SK-N-SH treated with all-trans-retinoic acid at 6 μM for 48 hours (cell line): ENCODE measurements around the gene HYAL3.
A peak's percentile ranks its signal among the peaks of the same experiment; 100 is the strongest.
"Not testable (repeated sequence)": the region's sequence is repeated elsewhere in the genome, so short reads cannot be mapped to it uniquely, and the experiment has no call there.

Experiments used
- ATAC-seq: fragments of 200-7000 bp; cut with Tn5 transposase; 3 replicates; pipeline ENCODE4 v1.9.1; 2020; ENCODE audit warnings: mild to moderate bottlenecking, moderate library complexity
- ARNTL ChIP-seq: fragments of 450-650 bp; formaldehyde crosslinking; IDR thresholded peaks from 2 replicates; pipeline ENCODE4 v1.5.0; 2020; ENCODE audit warnings: low read depth, mild to moderate bottlenecking, moderate library complexity, borderline replicate concordance
- CSDC2 ChIP-seq: fragments of 250-450 bp; sonication (Bioruptor Pico); IDR thresholded peaks from 2 replicates; pipeline ENCODE4 v1.5.0; 2020; ENCODE audit warnings: mild to moderate bottlenecking, moderate library complexity
- ESRRG ChIP-seq: fragments of 250-450 bp; sonication (Bioruptor Pico); IDR thresholded peaks from 2 replicates; pipeline ENCODE4 v1.6.1; 2021; ENCODE audit warnings: mild to moderate bottlenecking
- GLIS3 ChIP-seq: fragments of 250-450 bp; sonication (Bioruptor Pico); IDR thresholded peaks from 2 replicates; pipeline ENCODE4 v1.5.0; 2020; ENCODE audit warnings: mild to moderate bottlenecking, moderate library complexity
- ISL1 ChIP-seq: fragments of 250-450 bp; sonication (Bioruptor Pico); IDR thresholded peaks from 2 replicates; pipeline ENCODE4 v2.1.2; 2022; ENCODE audit warnings: mild to moderate bottlenecking, moderate library complexity
- PPARA ChIP-seq: fragments of 250-450 bp; sonication (Bioruptor Pico); IDR thresholded peaks from 2 replicates; pipeline ENCODE4 v1.5.0; 2020; ENCODE audit warnings: mild to moderate bottlenecking, borderline replicate concordance
- SNAI2 ChIP-seq: fragments of 250-450 bp; sonication (Bioruptor Pico); IDR thresholded peaks from 2 replicates; pipeline ENCODE4 v1.5.0; 2020; ENCODE audit warnings: mild to moderate bottlenecking, moderate library complexity
- TCF4 ChIP-seq: fragments of 250-450 bp; sonication (Bioruptor Pico); IDR thresholded peaks from 2 replicates; pipeline ENCODE4 v1.8.0; 2021; ENCODE audit warnings: mild to moderate bottlenecking, moderate library complexity, borderline replicate concordance
- TOX ChIP-seq: fragments of 250-450 bp; sonication (Bioruptor Pico); IDR thresholded peaks from 2 replicates; pipeline ENCODE4 v1.8.0; 2021; ENCODE audit warnings: mild to moderate bottlenecking, moderate library complexity, borderline replicate concordance
- ZFP3 ChIP-seq: fragments of 250-450 bp; sonication (Bioruptor Pico); IDR thresholded peaks from 2 replicates; pipeline ENCODE4 v1.5.0; 2020; ENCODE audit warnings: mild to moderate bottlenecking, moderate library complexity
- ZFP30 ChIP-seq: fragments of 450-650 bp; formaldehyde crosslinking; IDR thresholded peaks from 2 replicates; pipeline ENCODE4 v1.5.0; 2022; ENCODE audit warnings: mild to moderate bottlenecking, moderate library complexity
- ZNF70 ChIP-seq: fragments of 450-650 bp; formaldehyde crosslinking; IDR thresholded peaks from 2 replicates; pipeline ENCODE4 v1.5.0; 2020; ENCODE audit warnings: mild to moderate bottlenecking, moderate library complexity
- TF ChIP-seq, protein P1 (sequence below): fragments of 250-450 bp; sonication (Bioruptor Pico); IDR thresholded peaks from 2 replicates; pipeline ENCODE4 v1.5.1; 2020; ENCODE audit warnings: low read depth, mild to moderate bottlenecking, moderate library complexity
- TF ChIP-seq, protein P2 (sequence below): fragments of 250-450 bp; sonication (Bioruptor Pico); IDR thresholded peaks from 2 replicates; pipeline ENCODE4 v1.8.0; 2020; ENCODE audit warnings: mild to moderate bottlenecking, moderate library complexity, borderline replicate concordance
- TF ChIP-seq, protein P3 (sequence below): fragments of 250-450 bp; sonication (Bioruptor Pico); IDR thresholded peaks from 2 replicates; pipeline ENCODE4 v1.5.0; 2020; ENCODE audit warnings: mild to moderate bottlenecking, moderate library complexity
- TF ChIP-seq, protein P4 (sequence below): fragments of 250-450 bp; sonication (Bioruptor Pico); IDR thresholded peaks from 2 replicates; pipeline ENCODE4 v1.5.1; 2021; ENCODE audit warnings: mild to moderate bottlenecking, moderate library complexity

Gene HYAL3

DNA sequence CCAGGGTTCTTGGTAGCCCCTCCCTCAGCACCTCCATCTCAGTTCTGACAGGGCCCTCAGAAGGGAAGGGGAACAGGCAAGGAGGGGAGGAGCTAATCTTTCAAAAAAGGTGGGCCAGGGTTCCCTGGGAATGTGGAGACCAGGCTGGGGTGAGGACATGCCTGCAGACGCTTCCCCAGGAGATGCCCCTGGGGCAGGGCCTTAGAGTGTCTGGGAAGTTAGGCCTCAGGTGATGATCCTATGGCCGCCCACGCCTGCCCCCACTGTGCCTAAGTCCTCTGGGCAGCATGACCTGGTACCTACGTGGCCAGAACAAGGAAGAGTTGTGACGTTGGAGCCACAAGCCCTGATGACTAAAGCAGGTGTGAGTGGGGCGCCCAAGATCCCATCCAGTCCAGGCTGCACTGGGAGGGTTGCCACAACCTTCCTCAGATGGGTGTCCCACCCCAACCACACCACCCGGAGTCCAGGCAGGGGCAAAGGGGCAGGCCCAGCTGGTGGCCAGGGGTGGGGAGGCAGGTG is 34.2 kb downstream of the HYAL3 start:
- TF ChIP-seq ZNF70 (CRISPR knock-in tag): no peak
- no peak for TF ChIP-seq CSDC2
- TF ChIP-seq ZFP30 (CRISPR knock-in tag): no peak
- TF ChIP-seq, protein P1, sequence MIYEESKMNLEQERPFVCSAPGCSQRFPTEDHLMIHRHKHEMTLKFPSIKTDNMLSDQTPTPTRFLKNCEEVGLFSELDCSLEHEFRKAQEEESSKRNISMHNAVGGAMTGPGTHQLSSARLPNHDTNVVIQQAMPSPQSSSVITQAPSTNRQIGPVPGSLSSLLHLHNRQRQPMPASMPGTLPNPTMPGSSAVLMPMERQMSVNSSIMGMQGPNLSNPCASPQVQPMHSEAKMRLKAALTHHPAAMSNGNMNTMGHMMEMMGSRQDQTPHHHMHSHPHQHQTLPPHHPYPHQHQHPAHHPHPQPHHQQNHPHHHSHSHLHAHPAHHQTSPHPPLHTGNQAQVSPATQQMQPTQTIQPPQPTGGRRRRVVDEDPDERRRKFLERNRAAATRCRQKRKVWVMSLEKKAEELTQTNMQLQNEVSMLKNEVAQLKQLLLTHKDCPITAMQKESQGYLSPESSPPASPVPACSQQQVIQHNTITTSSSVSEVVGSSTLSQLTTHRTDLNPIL (CRISPR knock-in tag): no peak
- TF ChIP-seq PPARA (CRISPR knock-in tag): no peak
- TF ChIP-seq ZFP3 (CRISPR knock-in tag): 0 out of 2 replicates have a peak, but pooled peaks have one; percentile 22
- TF ChIP-seq TOX: no peak
- ATAC-seq: no peak

DNA sequence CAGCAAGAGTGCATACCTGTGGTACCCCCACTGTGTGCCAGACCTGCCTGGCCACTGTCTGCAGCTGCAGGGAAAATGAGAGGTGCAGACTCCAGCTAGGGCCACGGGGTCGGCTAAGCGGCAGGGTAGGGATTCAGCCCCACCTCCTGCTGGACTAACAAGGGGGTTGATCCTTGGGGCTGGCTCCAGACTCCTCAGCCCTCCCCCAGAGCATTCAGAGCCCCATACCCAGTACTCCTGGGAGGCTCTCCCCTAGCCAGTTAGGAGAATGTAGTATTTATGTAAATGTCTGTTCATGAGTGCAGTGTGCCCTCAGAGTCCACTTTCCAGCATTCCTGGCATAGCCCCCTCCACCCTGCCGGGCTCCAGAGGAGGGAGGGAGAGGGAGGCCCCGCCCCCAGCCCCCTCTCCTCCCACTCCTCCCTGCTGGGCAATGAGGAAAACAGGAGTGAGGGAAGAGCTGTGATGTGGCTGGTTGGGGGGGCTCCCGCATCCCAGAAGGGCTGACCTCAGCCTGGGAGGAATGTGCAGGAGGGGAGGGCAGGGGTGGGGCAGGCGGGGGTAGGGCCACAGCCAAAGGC is 34.7 kb downstream of the HYAL3 start:
- TF ChIP-seq, protein P2, sequence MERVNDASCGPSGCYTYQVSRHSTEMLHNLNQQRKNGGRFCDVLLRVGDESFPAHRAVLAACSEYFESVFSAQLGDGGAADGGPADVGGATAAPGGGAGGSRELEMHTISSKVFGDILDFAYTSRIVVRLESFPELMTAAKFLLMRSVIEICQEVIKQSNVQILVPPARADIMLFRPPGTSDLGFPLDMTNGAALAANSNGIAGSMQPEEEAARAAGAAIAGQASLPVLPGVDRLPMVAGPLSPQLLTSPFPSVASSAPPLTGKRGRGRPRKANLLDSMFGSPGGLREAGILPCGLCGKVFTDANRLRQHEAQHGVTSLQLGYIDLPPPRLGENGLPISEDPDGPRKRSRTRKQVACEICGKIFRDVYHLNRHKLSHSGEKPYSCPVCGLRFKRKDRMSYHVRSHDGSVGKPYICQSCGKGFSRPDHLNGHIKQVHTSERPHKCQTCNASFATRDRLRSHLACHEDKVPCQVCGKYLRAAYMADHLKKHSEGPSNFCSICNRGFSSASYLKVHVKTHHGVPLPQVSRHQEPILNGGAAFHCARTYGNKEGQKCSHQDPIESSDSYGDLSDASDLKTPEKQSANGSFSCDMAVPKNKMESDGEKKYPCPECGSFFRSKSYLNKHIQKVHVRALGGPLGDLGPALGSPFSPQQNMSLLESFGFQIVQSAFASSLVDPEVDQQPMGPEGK: peak; percentile 94
- no peak for TF ChIP-seq ARNTL (CRISPR knock-in tag)
- TF ChIP-seq, protein P1 (CRISPR knock-in tag): 0 out of 2 replicates have a peak, but pooled peaks have one; percentile 10
- TF ChIP-seq, protein P3, sequence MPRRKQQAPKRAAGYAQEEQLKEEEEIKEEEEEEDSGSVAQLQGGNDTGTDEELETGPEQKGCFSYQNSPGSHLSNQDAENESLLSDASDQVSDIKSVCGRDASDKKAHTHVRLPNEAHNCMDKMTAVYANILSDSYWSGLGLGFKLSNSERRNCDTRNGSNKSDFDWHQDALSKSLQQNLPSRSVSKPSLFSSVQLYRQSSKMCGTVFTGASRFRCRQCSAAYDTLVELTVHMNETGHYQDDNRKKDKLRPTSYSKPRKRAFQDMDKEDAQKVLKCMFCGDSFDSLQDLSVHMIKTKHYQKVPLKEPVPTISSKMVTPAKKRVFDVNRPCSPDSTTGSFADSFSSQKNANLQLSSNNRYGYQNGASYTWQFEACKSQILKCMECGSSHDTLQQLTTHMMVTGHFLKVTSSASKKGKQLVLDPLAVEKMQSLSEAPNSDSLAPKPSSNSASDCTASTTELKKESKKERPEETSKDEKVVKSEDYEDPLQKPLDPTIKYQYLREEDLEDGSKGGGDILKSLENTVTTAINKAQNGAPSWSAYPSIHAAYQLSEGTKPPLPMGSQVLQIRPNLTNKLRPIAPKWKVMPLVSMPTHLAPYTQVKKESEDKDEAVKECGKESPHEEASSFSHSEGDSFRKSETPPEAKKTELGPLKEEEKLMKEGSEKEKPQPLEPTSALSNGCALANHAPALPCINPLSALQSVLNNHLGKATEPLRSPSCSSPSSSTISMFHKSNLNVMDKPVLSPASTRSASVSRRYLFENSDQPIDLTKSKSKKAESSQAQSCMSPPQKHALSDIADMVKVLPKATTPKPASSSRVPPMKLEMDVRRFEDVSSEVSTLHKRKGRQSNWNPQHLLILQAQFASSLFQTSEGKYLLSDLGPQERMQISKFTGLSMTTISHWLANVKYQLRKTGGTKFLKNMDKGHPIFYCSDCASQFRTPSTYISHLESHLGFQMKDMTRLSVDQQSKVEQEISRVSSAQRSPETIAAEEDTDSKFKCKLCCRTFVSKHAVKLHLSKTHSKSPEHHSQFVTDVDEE (CRISPR knock-in tag): no peak
- TF ChIP-seq, all 23 proteins: peak for 2
- peak; percentile 64 for ATAC-seq

DNA sequence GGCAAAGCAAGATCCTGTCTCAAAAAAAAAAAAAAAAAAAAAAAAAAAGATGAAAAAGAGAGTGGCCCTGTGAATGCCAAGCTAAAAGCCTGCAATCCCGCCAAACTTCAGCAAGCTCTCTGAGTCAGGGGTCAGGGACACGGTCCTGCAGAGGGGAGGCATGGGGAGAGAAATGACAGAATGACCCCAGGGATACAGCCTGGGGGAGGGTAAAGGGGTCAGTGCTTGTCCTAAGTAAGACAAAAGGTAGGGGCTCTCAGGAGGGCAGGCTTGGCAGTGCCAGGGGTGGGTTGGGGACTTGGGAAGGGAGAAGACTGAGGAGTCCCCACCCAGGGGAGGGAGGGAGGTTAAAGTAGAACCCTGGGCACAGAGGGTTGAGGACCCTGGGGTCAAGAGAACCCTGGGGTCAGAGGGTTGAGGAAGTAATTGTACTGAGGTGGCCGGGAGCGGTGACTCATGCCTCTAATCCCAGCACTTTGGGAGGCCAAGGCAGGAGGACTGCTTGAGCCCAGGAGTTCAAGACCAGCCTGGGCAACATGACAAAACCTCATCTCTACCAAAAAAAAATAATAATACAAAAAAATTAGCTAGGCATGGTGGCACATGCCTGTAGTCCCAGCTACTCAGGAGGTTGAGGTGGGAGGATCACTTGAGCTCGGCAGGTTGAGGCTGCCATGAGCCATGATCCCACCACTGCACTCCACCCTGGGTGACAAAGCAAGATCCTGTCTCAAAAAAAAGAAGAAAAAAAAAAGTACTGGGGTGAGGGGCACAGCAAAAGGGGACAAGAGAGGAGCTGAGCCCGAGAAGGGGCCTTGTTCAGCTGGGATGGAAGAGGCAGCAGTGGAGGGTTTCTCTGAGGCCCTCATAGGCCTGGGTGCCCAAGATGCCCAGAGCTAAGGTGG is 35.5 kb downstream of the HYAL3 start:
- TF ChIP-seq GLIS3 (CRISPR knock-in tag) (no peak), ISL1 (CRISPR knock-in tag) (no peak), SNAI2 (CRISPR knock-in tag) (no peak), CSDC2 (no peak), ESRRG (no peak), ARNTL (CRISPR knock-in tag) (no peak), ZFP30 (CRISPR knock-in tag) (no peak)
- TF ChIP-seq, protein P2: no peak
- TF ChIP-seq, all 23 proteins: peak for 0
- no peak for ATAC-seq

DNA sequence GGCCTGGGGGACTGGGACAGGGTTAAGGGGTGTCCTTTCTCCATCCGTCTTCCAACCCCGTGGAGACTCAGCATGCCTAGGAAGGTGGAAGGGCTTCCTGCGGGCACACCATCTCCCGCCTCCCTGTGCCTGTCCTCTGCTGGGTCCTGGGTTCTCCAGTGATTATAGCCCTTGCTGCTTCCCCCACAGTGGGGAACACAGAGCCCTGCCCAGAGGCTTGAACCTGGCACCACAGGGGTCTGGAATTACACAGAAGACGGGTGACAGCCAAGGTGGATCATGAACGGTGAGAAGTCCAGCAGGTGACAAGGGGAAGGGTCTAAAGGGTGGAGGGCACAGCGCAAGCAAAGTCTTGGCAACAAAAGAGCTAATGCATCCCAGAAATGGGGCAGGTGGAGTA is 36.4 kb downstream of the HYAL3 start:
- ATAC-seq: no peak
- TF ChIP-seq TCF4 (no peak), GLIS3 (CRISPR knock-in tag) (no peak), SNAI2 (CRISPR knock-in tag) (no peak), ARNTL (CRISPR knock-in tag) (no peak), PPARA (CRISPR knock-in tag) (no peak), ISL1 (CRISPR knock-in tag) (no peak)
- TF ChIP-seq, protein P4, sequence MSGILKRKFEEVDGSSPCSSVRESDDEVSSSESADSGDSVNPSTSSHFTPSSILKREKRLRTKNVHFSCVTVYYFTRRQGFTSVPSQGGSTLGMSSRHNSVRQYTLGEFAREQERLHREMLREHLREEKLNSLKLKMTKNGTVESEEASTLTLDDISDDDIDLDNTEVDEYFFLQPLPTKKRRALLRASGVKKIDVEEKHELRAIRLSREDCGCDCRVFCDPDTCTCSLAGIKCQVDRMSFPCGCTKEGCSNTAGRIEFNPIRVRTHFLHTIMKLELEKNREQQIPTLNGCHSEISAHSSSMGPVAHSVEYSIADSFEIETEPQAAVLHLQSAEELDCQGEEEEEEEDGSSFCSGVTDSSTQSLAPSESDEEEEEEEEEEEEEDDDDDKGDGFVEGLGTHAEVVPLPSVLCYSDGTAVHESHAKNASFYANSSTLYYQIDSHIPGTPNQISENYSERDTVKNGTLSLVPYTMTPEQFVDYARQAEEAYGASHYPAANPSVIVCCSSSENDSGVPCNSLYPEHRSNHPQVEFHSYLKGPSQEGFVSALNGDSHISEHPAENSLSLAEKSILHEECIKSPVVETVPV (CRISPR knock-in tag): no peak

DNA sequence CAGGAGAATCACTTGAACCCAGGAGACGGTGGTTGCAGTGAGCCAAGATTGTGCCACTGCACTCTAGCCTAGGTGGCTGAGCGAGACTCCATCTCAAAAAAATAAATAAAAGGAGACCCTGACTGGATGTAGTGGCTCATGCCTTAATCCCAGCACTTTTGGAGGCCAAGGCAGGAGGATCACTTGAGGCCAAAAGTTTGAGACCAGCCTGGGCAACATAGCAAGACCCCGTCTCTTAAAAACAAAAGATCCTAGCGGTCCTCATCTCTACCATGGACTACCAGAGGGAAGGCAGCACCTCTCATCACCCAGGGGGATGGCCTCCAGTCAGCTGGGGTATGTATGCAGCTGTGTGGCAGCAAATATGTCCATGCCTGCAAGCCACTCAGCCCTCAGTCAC is 37.0 kb downstream of the HYAL3 start:
- not testable (repeated sequence) for ATAC-seq
